Astrocyte of the cerebellum (primary cell): ENCODE data around the gene ECI1.
A peak's percentile ranks its signal among the peaks of the same experiment; 100 is the strongest.

Experiments used
- DNase-seq: peaks from one replicate; pipeline ENCODE4 v3.0.0-alpha.2; 2011; ENCODE audit warnings: low read depth
- H3K4me3 ChIP-seq: 2 replicates; pipeline ENCODE4 v1.5.1; 2011; ENCODE audit warnings: mild to moderate bottlenecking, low read depth, low read length, moderate library complexity
- in situ Hi-C: cut with HindIII; loops from 2 replicates; pipeline ENCODE4 v1.10.0; 2017; ENCODE audit warnings: low sequenced_read_pairs
- TF ChIP-seq, protein P1 (sequence below): IDR thresholded peaks from 2 replicates; pipeline ENCODE4 v1.5.1; 2012; ENCODE audit warnings: low read length, low read depth, moderate library complexity, mild to moderate bottlenecking; ENCODE audit errors: missing control alignments

The ECI1 gene

GRCh38 chr16:2196162-2196980 is 55.0 kb downstream of the ECI1 start, which contains the start of gene CASKIN1:
Gene CASKIN1 (minus strand): TSS chr16:2196605. CDS start chr16:2196432, 173 bp downstream.
- in situ Hi-C loops: no loop called here
- peak within 1 kb of the TSS; percentile 21 for H3K4me3 ChIP-seq

GRCh38 chr16:2195322-2196161 is 55.8 kb downstream of the ECI1 start:
- in situ Hi-C loops: no loop called here
- DNase-seq: no peak
- H3K4me3 ChIP-seq: peak overlapping the region; percentile 21
- TF ChIP-seq, protein P1, sequence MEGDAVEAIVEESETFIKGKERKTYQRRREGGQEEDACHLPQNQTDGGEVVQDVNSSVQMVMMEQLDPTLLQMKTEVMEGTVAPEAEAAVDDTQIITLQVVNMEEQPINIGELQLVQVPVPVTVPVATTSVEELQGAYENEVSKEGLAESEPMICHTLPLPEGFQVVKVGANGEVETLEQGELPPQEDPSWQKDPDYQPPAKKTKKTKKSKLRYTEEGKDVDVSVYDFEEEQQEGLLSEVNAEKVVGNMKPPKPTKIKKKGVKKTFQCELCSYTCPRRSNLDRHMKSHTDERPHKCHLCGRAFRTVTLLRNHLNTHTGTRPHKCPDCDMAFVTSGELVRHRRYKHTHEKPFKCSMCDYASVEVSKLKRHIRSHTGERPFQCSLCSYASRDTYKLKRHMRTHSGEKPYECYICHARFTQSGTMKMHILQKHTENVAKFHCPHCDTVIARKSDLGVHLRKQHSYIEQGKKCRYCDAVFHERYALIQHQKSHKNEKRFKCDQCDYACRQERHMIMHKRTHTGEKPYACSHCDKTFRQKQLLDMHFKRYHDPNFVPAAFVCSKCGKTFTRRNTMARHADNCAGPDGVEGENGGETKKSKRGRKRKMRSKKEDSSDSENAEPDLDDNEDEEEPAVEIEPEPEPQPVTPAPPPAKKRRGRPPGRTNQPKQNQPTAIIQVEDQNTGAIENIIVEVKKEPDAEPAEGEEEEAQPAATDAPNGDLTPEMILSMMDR: no peak

More at GRCh38 chr16:2196162-2196980, 55.0 kb downstream of the ECI1 start, which contains the start of gene CASKIN1:
- TF ChIP-seq, protein P1: no peak
- no peak for DNase-seq

GRCh38 chr16:2194852-2195321 is 56.5 kb downstream of the ECI1 start:
- TF ChIP-seq, protein P1: peak; percentile 34

GRCh38 chr16:2194166-2194834 is 57.1 kb downstream of the ECI1 start:
- no peak for DNase-seq
- TF ChIP-seq, protein P1: no peak
- in situ Hi-C loops: no loop called here
- no peak overlapping the region for H3K4me3 ChIP-seq

More at GRCh38 chr16:2194852-2195321, 56.5 kb downstream of the ECI1 start:
- no peak for DNase-seq
- in situ Hi-C loops: no loop called here
- H3K4me3 ChIP-seq: no peak overlapping the region

DNA sequence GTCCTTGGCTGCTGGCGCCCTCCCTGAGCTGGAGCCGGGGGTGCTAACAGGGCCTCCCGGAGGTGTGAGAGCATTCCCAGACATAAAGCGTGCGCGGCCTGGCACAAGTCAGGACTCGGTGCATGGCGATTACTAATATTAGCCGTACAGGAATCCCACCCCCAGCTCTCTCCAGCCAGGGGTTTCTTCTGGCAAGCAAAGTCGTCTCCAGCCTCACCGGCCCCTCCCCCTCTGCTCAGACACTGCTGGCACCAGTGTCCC is 60.0 kb downstream of the ECI1 start:
- no peak overlapping the region for H3K4me3 ChIP-seq
- TF ChIP-seq, protein P1: no peak
- in situ Hi-C loops: no loop called here
- no peak for DNase-seq

- TF ChIP-seq, protein P1: no peak
- no peak overlapping the region for H3K4me3 ChIP-seq
- DNase-seq: no peak
- in situ Hi-C loops: no loop called here
Observed at GRCh38 chr16:2190659-2191445, 60.5 kb downstream of the ECI1 start.
